Sigmoid colon (tissue), 3 donors: Measurements from ENCODE around the gene TIA1.

Experiments
- POLR2A ChIP-seq, 2 donors: fragments of 450-650 bp; IDR thresholded peaks; one replicate each; pipeline ENCODE4 v1.6.1; 2016; ENCODE audit warnings: antibody characterized with exemption in 2 of 2, mild to moderate bottlenecking in 2 of 2, moderate library complexity in 2 of 2
- TF ChIP-seq, protein P1 (sequence below), 4 experiments: fragments of 450-650 bp in 3 of 4; fragments of 200-600 bp in 1 of 4; IDR thresholded peaks; one replicate each; pipeline ENCODE4 v1.5.1; 2016 to 2019; ENCODE audit warnings: antibody characterized with exemption in 4 of 4, mild to moderate bottlenecking in 3 of 4, moderate library complexity in 2 of 4

DNA sequence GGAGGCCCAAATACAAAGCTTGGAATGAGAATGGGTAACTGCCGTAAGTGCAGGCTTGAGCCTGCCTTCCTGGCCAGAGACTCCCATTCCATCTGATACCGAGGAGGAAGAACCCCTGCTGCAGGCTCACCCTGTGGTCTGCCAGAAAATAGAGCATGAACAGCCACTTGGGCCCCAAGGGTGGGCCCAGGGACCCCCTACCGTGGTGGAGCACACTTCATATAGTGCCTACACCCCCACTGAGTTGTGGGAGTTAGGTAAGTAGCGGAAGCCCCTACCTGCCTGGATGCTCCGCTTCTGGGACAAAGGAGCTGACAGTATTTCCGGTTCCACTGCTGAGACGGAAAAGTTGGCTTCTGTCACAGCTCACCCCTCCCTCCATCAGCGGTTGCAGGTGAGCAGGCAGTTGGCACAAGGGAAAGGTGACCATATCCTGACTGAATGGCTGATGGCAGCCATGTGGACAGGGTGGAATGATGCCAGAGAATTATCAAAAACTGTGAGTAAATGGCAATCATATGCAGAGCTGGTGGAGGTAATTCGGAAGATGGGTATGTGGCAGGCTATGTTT is 46.1 kb downstream of the TIA1 start:
- TF ChIP-seq, protein P1, sequence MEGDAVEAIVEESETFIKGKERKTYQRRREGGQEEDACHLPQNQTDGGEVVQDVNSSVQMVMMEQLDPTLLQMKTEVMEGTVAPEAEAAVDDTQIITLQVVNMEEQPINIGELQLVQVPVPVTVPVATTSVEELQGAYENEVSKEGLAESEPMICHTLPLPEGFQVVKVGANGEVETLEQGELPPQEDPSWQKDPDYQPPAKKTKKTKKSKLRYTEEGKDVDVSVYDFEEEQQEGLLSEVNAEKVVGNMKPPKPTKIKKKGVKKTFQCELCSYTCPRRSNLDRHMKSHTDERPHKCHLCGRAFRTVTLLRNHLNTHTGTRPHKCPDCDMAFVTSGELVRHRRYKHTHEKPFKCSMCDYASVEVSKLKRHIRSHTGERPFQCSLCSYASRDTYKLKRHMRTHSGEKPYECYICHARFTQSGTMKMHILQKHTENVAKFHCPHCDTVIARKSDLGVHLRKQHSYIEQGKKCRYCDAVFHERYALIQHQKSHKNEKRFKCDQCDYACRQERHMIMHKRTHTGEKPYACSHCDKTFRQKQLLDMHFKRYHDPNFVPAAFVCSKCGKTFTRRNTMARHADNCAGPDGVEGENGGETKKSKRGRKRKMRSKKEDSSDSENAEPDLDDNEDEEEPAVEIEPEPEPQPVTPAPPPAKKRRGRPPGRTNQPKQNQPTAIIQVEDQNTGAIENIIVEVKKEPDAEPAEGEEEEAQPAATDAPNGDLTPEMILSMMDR (IDR thresholded peaks at IDR 0.05), result no peak
- no peak for TF ChIP-seq POLR2A (IDR thresholded peaks at IDR 0.05)
